HG02642 (cell line): ENCODE results near the gene GMPR.

Experiments
- ATAC-seq: cut with Tn5 transposase; IDR thresholded peaks from one replicate; pipeline ENCODE4 v1.9.1; 2021; ENCODE audit warnings: mild to moderate bottlenecking; ENCODE audit not compliant: unreplicated experiment, poor library complexity

GMPR gene

GRCh38 chr6:16238057-16238962, at the start of gene GMPR:
Gene GMPR (plus strand): TSS chr6:16238587. CDS start chr6:16238694, 107 bp downstream.
- peak; percentile 72 for ATAC-seq

GRCh38 chr6:16190214-16190613, 48.2 kb upstream of the GMPR start:
- ATAC-seq = no peak

- ATAC-seq = no peak
These were observed 42.0 kb upstream of the GMPR start for GRCh38 chr6:16196260-16196983.

- ATAC-seq = no peak
These were observed 41.3 kb upstream of the GMPR start for GRCh38 chr6:16196984-16197546.

- no peak for ATAC-seq
These were observed 40.2 kb upstream of the GMPR start for GRCh38 chr6:16198061-16198705.

- no peak for ATAC-seq
These were observed 38.6 kb upstream of the GMPR start for GRCh38 chr6:16199804-16200203.

- ATAC-seq = no peak
These were observed 38.0 kb upstream of the GMPR start for GRCh38 chr6:16200321-16200883.

GRCh38 chr6:16201706-16202105, 36.7 kb upstream of the GMPR start:
- ATAC-seq = no peak

- ATAC-seq = peak; percentile 22
These were observed 33.6 kb upstream of the GMPR start for GRCh38 chr6:16204653-16205376.

GRCh38 chr6:16205377-16206144, 32.8 kb upstream of the GMPR start:
- ATAC-seq = peak; percentile 88

GRCh38 chr6:16206595-16207037, 31.8 kb upstream of the GMPR start:
- peak; percentile 35 for ATAC-seq

- no peak for ATAC-seq
These were observed 29.4 kb upstream of the GMPR start for GRCh38 chr6:16208989-16209388.

- no peak for ATAC-seq
These were observed 28.8 kb upstream of the GMPR start for GRCh38 chr6:16209539-16209938.

GRCh38 chr6:16212276-16212675, 26.1 kb upstream of the GMPR start:
- ATAC-seq = no peak

- ATAC-seq = no peak
These were observed 21.8 kb upstream of the GMPR start for GRCh38 chr6:16216501-16217155.

- no peak for ATAC-seq
These were observed 21.1 kb upstream of the GMPR start for GRCh38 chr6:16217156-16217721.

GRCh38 chr6:16222826-16223225, 15.6 kb upstream of the GMPR start:
- no peak for ATAC-seq

- ATAC-seq = no peak
These were observed 15.0 kb upstream of the GMPR start for GRCh38 chr6:16223362-16223761.
